GM13976 (cell line): ENCODE results near the gene EMC7.

Source experiments
- DNase-seq: peaks from one replicate; pipeline ENCODE4 v3.0.0; 2012; ENCODE audit warnings: low spot score
- in situ Hi-C: fragments of 300-500 bp; cut with MboI; formaldehyde crosslinking; loops from one replicate; pipeline ENCODE4 v1.12.0; 2022; ENCODE audit warnings: low sequenced_read_pairs, mixed read lengths, inconsistent platforms; ENCODE audit not compliant: unreplicated experiment
- TF ChIP-seq, protein P1 (sequence below): IDR thresholded peaks from 2 replicates; pipeline ENCODE4 v1.5.1; 2012; ENCODE audit warnings: borderline replicate concordance, mild to moderate bottlenecking; ENCODE audit not compliant: insufficient read depth; ENCODE audit errors: extremely low read depth, missing control alignments, control extremely low read depth

Gene EMC7

DNA sequence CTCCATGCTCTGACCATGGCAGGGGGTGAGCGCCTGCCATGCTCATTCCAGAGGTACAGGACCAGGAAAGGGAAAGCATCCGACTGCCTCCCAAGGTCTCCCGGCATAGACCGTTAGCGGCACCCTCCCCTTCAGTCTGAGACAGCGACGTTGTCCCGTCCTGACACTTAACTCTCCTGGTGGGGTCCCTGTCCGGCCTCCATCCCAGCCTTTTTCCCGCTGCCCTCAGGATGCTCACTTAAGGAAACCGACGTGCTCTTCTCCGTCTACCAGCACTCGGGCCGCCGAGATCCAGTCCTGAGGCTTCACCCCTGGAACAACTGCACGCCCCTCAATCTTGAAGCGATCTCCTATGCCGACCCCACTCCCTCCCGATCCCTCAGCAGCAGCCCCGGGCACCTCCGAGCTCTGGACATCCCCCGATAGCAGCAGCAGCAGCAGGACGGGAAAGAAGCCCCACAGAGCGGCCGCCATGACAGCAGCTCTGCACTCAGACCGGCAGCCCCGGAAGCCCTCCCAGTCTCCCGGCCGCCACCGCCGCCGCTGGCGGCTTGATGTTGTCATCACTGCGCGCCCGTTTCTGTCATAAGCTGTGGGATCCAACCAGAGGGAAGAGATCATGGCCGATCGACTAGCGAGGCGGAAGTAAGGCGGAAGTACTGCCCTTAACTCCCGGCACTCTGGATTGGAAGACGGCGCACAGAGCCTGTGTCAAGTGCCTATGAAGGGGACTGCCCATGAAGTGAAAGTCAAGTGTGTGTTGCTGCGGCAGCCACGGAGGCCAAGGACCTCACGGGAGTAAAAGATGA lies at the start of gene EMC7, which contains the start of gene PGBD4:
EMC7 (minus strand) TSS at position 497 of the 809 bp plus-strand sequence; CDS start at position 474, 23 bp downstream.
PGBD4 (plus strand) TSS at position 718 of the 809 bp plus-strand sequence. CDS start 449 bp downstream, outside the sequence.
- in situ Hi-C loops: loop anchor here (10.0 kb wide), 1 partner anchor 113 kb away; the partner anchor contains the start of gene KATNBL1
- TF ChIP-seq, protein P1, sequence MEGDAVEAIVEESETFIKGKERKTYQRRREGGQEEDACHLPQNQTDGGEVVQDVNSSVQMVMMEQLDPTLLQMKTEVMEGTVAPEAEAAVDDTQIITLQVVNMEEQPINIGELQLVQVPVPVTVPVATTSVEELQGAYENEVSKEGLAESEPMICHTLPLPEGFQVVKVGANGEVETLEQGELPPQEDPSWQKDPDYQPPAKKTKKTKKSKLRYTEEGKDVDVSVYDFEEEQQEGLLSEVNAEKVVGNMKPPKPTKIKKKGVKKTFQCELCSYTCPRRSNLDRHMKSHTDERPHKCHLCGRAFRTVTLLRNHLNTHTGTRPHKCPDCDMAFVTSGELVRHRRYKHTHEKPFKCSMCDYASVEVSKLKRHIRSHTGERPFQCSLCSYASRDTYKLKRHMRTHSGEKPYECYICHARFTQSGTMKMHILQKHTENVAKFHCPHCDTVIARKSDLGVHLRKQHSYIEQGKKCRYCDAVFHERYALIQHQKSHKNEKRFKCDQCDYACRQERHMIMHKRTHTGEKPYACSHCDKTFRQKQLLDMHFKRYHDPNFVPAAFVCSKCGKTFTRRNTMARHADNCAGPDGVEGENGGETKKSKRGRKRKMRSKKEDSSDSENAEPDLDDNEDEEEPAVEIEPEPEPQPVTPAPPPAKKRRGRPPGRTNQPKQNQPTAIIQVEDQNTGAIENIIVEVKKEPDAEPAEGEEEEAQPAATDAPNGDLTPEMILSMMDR: no peak
- peak; percentile 92 for DNase-seq

DNA sequence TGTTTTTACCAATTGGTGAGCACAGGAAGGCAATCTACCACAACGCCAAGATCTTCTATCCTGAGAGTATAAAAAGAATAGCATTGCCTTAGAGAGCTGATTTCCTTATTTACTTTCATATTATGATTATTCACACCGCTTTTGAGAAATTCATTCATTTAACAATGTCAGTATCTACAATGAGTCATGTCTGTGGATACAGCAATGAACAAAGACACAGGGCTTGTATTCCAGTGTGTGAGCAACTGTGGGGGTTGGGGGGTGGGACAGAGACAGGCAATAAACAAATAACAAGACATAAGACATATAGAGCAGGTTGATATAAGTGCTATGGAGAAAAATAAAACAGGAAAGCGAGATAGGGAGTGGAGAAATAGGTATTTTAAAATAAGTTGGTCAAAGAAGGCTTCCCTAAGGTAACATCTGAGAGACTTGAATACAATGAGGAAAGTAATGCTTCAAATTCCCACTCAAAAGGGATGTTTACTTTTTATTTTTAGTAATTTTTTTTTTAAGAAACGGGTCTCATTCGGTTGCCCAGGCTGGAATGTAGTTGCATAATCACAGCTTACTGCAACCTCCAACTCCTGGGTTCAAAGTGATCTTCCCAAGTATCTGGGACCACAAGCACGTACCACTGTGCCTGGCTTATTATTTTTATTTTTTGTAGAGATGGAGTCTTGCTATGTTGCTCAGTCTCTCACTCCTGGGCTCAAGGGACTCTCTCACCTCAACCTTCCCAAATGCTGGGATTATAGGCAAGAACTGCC lies 45.9 kb upstream of the EMC7 start:
- in situ Hi-C loops: no loop called here
- TF ChIP-seq, protein P1: no peak
- DNase-seq: no peak

DNA sequence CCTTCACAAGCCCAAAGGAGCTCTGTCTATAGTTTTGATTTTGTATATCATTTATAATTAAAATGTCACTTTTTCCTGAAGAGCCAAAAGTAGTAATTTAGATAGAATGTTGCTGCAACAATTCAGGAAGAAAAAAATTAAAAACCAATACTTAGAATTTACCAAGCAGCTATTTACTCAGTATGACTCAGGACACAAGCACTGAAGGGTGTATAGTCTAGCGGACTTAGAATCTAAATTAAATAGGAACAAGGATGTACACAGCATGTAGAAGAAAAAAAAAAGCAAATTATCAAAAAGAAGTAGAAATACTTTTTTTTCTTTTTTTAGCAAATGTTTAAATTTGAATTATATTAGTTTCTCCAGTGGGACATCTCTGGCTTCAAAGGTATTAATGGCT lies 31.8 kb upstream of the EMC7 start:
- no peak for DNase-seq
- in situ Hi-C loops: no loop called here
- TF ChIP-seq, protein P1: no peak

GRCh38 chr15:34132881-34133280 lies 31.2 kb upstream of the EMC7 start:
- in situ Hi-C loops: no loop called here
- TF ChIP-seq, protein P1: no peak
- DNase-seq: no peak

GRCh38 chr15:34128898-34129297 lies 27.2 kb upstream of the EMC7 start:
- in situ Hi-C loops: no loop called here
- TF ChIP-seq, protein P1: no peak
- no peak for DNase-seq

DNA sequence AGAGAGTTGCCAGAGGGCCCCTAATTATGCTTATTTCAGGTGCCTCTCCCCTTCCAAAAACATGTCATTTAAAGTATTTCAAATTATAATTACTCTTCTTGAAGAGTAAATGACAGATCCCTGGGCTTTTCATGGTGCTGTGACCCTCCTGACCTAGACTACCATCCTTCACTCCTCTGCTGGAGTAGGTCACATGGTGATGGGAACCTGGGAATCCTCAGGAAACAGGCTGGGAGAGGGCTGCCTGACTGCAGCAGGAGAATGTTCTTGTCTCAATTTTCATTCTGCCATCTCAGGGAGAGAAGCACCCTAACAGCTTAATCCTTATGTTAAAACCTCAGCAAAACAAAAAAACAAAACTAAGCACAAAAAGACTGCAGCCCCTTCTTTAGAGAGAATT lies 24.9 kb upstream of the EMC7 start:
- DNase-seq: no peak
- in situ Hi-C loops: no loop called here
- TF ChIP-seq, protein P1: no peak
